ENCODE measurements around the gene CAPN11.
"Not testable (repeated sequence)": the region's sequence is repeated elsewhere in the genome, so short reads cannot be mapped to it uniquely, and the experiment has no call there.

CAPN11 gene

GRCh38 chr6:44144536-44144935 lies 14.1 kb upstream of the CAPN11 start:
- H3K36me3 ChIP-seq (ENCODE audit: control insufficient read depth, insufficient read depth, low read length): peaks cover 14% of the 10 kb centered on the region
- H3K9me3 ChIP-seq (ENCODE audit: control insufficient read depth, low read length); H3K4me3 ChIP-seq (ENCODE audit: insufficient read depth, low read depth, low read length); H3K27ac ChIP-seq (ENCODE audit: insufficient read depth, low read depth, low read length, poor library complexity, severe bottlenecking); H3K27me3 ChIP-seq (ENCODE audit: control insufficient read depth, insufficient read depth, low read length, poor library complexity, severe bottlenecking); H3K4me1 ChIP-seq (ENCODE audit: control insufficient read depth, insufficient read depth, low read length): not testable (repeated sequence)
- 79 to 81% methylated on average over 3 of the region's 3 CpGs for WGBS, 2 experiments

GRCh38 chr6:44145839-44146238 lies 12.8 kb upstream of the CAPN11 start:
- H3K4me1 ChIP-seq (ENCODE audit: control insufficient read depth, insufficient read depth, low read length): no peaks in the 10 kb centered on the region
- no peak overlapping the region for H3K4me3 ChIP-seq (ENCODE audit: insufficient read depth, low read depth, low read length)
- peaks cover 14% of the 10 kb centered on the region for H3K36me3 ChIP-seq (ENCODE audit: control insufficient read depth, insufficient read depth, low read length)
- no peaks in the 10 kb centered on the region for H3K27me3 ChIP-seq (ENCODE audit: control insufficient read depth, insufficient read depth, low read length, poor library complexity, severe bottlenecking)
- H3K9me3 ChIP-seq (ENCODE audit: control insufficient read depth, low read length): no peaks in the 10 kb centered on the region
- no peak overlapping the region for H3K27ac ChIP-seq (ENCODE audit: insufficient read depth, low read depth, low read length, poor library complexity, severe bottlenecking)

GRCh38 chr6:44146685-44147084 lies 11.9 kb upstream of the CAPN11 start:
- WGBS, 2 experiments: 94% methylated on average over 10 of the region's 10 CpGs
- H3K9me3 ChIP-seq (ENCODE audit: control insufficient read depth, low read length): no peaks in the 10 kb centered on the region
- H3K4me3 ChIP-seq (ENCODE audit: insufficient read depth, low read depth, low read length): no peak overlapping the region
- no peaks in the 10 kb centered on the region for H3K4me1 ChIP-seq (ENCODE audit: control insufficient read depth, insufficient read depth, low read length)
- no peaks in the 10 kb centered on the region for H3K27me3 ChIP-seq (ENCODE audit: control insufficient read depth, insufficient read depth, low read length, poor library complexity, severe bottlenecking)
- H3K27ac ChIP-seq (ENCODE audit: insufficient read depth, low read depth, low read length, poor library complexity, severe bottlenecking): no peak overlapping the region
- H3K36me3 ChIP-seq (ENCODE audit: control insufficient read depth, insufficient read depth, low read length): peaks cover 7% of the 10 kb centered on the region

GRCh38 chr6:44147256-44147655 lies 11.4 kb upstream of the CAPN11 start:
- H3K4me3 ChIP-seq (ENCODE audit: insufficient read depth, low read depth, low read length): no peak overlapping the region
- H3K9me3 ChIP-seq (ENCODE audit: control insufficient read depth, low read length): no peaks in the 10 kb centered on the region
- 93 to 94% methylated on average over 7 of the region's 7 CpGs for WGBS, 2 experiments
- no peak overlapping the region for H3K27ac ChIP-seq (ENCODE audit: insufficient read depth, low read depth, low read length, poor library complexity, severe bottlenecking)
- H3K4me1 ChIP-seq (ENCODE audit: control insufficient read depth, insufficient read depth, low read length): no peaks in the 10 kb centered on the region
- H3K36me3 ChIP-seq (ENCODE audit: control insufficient read depth, insufficient read depth, low read length): peaks cover 7% of the 10 kb centered on the region
- no peaks in the 10 kb centered on the region for H3K27me3 ChIP-seq (ENCODE audit: control insufficient read depth, insufficient read depth, low read length, poor library complexity, severe bottlenecking)

- Histone ChIP-seq H3K4me1 (ENCODE audit: control insufficient read depth, insufficient read depth, low read length) (no peaks in the 10 kb centered on the region), H3K36me3 (ENCODE audit: control insufficient read depth, insufficient read depth, low read length) (peaks cover 7% of the 10 kb centered on the region), H3K9me3 (ENCODE audit: control insufficient read depth, low read length) (no peaks in the 10 kb centered on the region), H3K4me3 (ENCODE audit: insufficient read depth, low read depth, low read length) (no peak overlapping the region), H3K27me3 (ENCODE audit: control insufficient read depth, insufficient read depth, low read length, poor library complexity, severe bottlenecking) (no peaks in the 10 kb centered on the region), H3K27ac (ENCODE audit: insufficient read depth, low read depth, low read length, poor library complexity, severe bottlenecking) (no peak overlapping the region)
- 95 to 96% methylated on average over 9 of the region's 9 CpGs for WGBS, 2 experiments
Observed at GRCh38 chr6:44148306-44148705, 10.3 kb upstream of the CAPN11 start.

- Histone ChIP-seq H3K9me3 (ENCODE audit: control insufficient read depth, low read length) (no peaks in the 10 kb centered on the region), H3K4me1 (ENCODE audit: control insufficient read depth, insufficient read depth, low read length) (no peaks in the 10 kb centered on the region), H3K27me3 (ENCODE audit: control insufficient read depth, insufficient read depth, low read length, poor library complexity, severe bottlenecking) (no peaks in the 10 kb centered on the region), H3K4me3 (ENCODE audit: insufficient read depth, low read depth, low read length) (no peak overlapping the region), H3K27ac (ENCODE audit: insufficient read depth, low read depth, low read length, poor library complexity, severe bottlenecking) (no peak overlapping the region), H3K36me3 (ENCODE audit: control insufficient read depth, insufficient read depth, low read length) (peaks cover 7% of the 10 kb centered on the region)
- 93% methylated on average over 7 of the region's 7 CpGs for WGBS, 2 experiments
Observed at GRCh38 chr6:44149369-44150012, 9.1 kb upstream of the CAPN11 start.

- no peak overlapping the region for H3K27ac ChIP-seq (ENCODE audit: insufficient read depth, low read depth, low read length, poor library complexity, severe bottlenecking)
- WGBS, 2 experiments: 96 to 97% methylated on average over 3 of the region's 3 CpGs
- H3K36me3 ChIP-seq (ENCODE audit: control insufficient read depth, insufficient read depth, low read length): peaks cover 7% of the 10 kb centered on the region
- no peaks in the 10 kb centered on the region for H3K27me3 ChIP-seq (ENCODE audit: control insufficient read depth, insufficient read depth, low read length, poor library complexity, severe bottlenecking)
- H3K4me1 ChIP-seq (ENCODE audit: control insufficient read depth, insufficient read depth, low read length): no peaks in the 10 kb centered on the region
- H3K9me3 ChIP-seq (ENCODE audit: control insufficient read depth, low read length): no peaks in the 10 kb centered on the region
- H3K4me3 ChIP-seq (ENCODE audit: insufficient read depth, low read depth, low read length): no peak overlapping the region
Observed at GRCh38 chr6:44150317-44150917, 8.2 kb upstream of the CAPN11 start.

GRCh38 chr6:44151348-44152108 lies 7.1 kb upstream of the CAPN11 start:
- H3K36me3 ChIP-seq (ENCODE audit: control insufficient read depth, insufficient read depth, low read length): peaks cover 7% of the 10 kb centered on the region
- no peaks in the 10 kb centered on the region for H3K27me3 ChIP-seq (ENCODE audit: control insufficient read depth, insufficient read depth, low read length, poor library complexity, severe bottlenecking)
- H3K4me3 ChIP-seq (ENCODE audit: insufficient read depth, low read depth, low read length): no peak overlapping the region
- 31% methylated on average over 31 of the region's 31 CpGs for WGBS, 2 experiments
- H3K27ac ChIP-seq (ENCODE audit: insufficient read depth, low read depth, low read length, poor library complexity, severe bottlenecking): no peak overlapping the region
- no peaks in the 10 kb centered on the region for H3K4me1 ChIP-seq (ENCODE audit: control insufficient read depth, insufficient read depth, low read length)
- no peaks in the 10 kb centered on the region for H3K9me3 ChIP-seq (ENCODE audit: control insufficient read depth, low read length)

GRCh38 chr6:44152109-44152461 lies 6.5 kb upstream of the CAPN11 start:
- Histone ChIP-seq H3K36me3 (ENCODE audit: control insufficient read depth, insufficient read depth, low read length) (peaks cover 7% of the 10 kb centered on the region), H3K4me1 (ENCODE audit: control insufficient read depth, insufficient read depth, low read length) (no peaks in the 10 kb centered on the region), H3K27ac (ENCODE audit: insufficient read depth, low read depth, low read length, poor library complexity, severe bottlenecking) (no peak overlapping the region), H3K9me3 (ENCODE audit: control insufficient read depth, low read length) (no peaks in the 10 kb centered on the region), H3K4me3 (ENCODE audit: insufficient read depth, low read depth, low read length) (no peak overlapping the region), H3K27me3 (ENCODE audit: control insufficient read depth, insufficient read depth, low read length, poor library complexity, severe bottlenecking) (no peaks in the 10 kb centered on the region)
- 56 to 62% methylated on average over 8 of the region's 8 CpGs for WGBS, 2 experiments

GRCh38 chr6:44152533-44152932 lies 6.1 kb upstream of the CAPN11 start:
- H3K9me3 ChIP-seq (ENCODE audit: control insufficient read depth, low read length): no peaks in the 10 kb centered on the region

More at GRCh38 chr6:44152533-44152932, 6.1 kb upstream of the CAPN11 start:
- Histone ChIP-seq H3K27me3 (ENCODE audit: control insufficient read depth, insufficient read depth, low read length, poor library complexity, severe bottlenecking) (no peaks in the 10 kb centered on the region), H3K36me3 (ENCODE audit: control insufficient read depth, insufficient read depth, low read length) (peaks cover 7% of the 10 kb centered on the region), H3K4me1 (ENCODE audit: control insufficient read depth, insufficient read depth, low read length) (no peaks in the 10 kb centered on the region), H3K27ac (ENCODE audit: insufficient read depth, low read depth, low read length, poor library complexity, severe bottlenecking) (no peak overlapping the region), H3K4me3 (ENCODE audit: insufficient read depth, low read depth, low read length) (no peak overlapping the region)
- WGBS, 2 experiments: 97% methylated on average over 19 of the region's 19 CpGs

Measured in ectodermal cell (in vitro differentiated cells).